ENCODE results near the gene COL8A2.

COL8A2 gene

GRCh38 chr1:36055706-36056105 is 69.3 kb downstream of the COL8A2 start:
- DNase-seq (ENCODE audit: low read depth): no peak

GRCh38 chr1:36053978-36054377 is 71.0 kb downstream of the COL8A2 start:
- DNase-seq (ENCODE audit: low read depth): no peak

- DNase-seq (ENCODE audit: low read depth): no peak
Observed at GRCh38 chr1:36051821-36052220, 73.2 kb downstream of the COL8A2 start.
